Measurements from ENCODE around the gene PRSS27. TPM values are rescaled to one million over a fixed set of nuclear protein-coding genes. Genes with fewer than 3 reads are reported as not detected.

PRSS27 gene
- total and polyA plus RNA-seq, 2 donors (not counting 1 experiment from before 2014, with no cell fraction given), result 2.1 to 2.4 TPM

DNA sequence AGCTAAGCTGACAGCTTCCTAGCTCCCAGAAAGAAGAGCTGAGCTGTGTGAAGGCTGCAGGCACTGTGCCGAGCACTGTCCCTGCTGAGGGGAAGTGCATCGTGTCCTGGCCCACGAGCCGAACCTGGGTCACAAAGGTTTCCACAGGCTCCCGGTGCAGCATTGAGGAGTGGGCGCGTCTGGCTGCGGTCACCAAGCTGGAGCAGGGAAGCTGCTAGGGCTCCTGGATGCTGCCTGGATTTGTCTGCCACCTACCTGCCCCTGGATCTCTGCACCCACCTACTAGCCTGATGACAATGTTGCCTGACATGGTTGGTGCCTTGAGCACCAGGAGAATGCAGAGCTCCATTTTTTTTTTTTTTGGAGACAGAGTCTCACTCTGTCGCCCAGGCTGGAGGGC is 25.9 kb upstream of the PRSS27 start:
- H2AFZ ChIP-seq (ENCODE audit: insufficient read depth, low read depth, low read length, poor library complexity, severe bottlenecking), result no peak overlapping the region
- Mint-ChIP-seq H3K9me3 (ENCODE audit: insufficient read depth) (no peaks in the 10 kb centered on the region), H3K4me3 (no peak overlapping the region), H3K27ac (no peak overlapping the region), H3K27me3 (no peaks in the 10 kb centered on the region), H3K4me1 (peaks cover 3% of the 10 kb centered on the region)
- no peak overlapping the region for H3K4me3 ChIP-seq (ENCODE audit: control extremely low read depth in 1 of 5, extremely low read depth in 1 of 5, insufficient read depth in 1 of 5, low read depth in 2 of 5, low read length in 4 of 5)
- no peaks in the 10 kb centered on the region for H3K4me1 ChIP-seq (ENCODE audit: control insufficient read depth in 2 of 2, insufficient read depth in 2 of 2, low read length in 2 of 2)
- ATAC-seq (ENCODE audit: low read depth) (no peak), DNase-seq (no peak)
- POLR2A ChIA-PET, result interaction anchor here (0.7 to 1.1 kb wide), 2 partner anchors 136 to 754 kb away, joined by 5 to 6 read pairs; no protein-coding TSS in a partner anchor
- no peak overlapping the region for H3K27ac ChIP-seq (ENCODE audit: low read length in 2 of 2)
- no peaks in the 10 kb centered on the region for H3K27me3 ChIP-seq (replicated peaks in 1 of 4; ENCODE audit: control extremely low read depth in 1 of 4, control insufficient read depth in 3 of 4, insufficient read depth in 4 of 4, low read length in 3 of 4)
- intact Hi-C loops (cut with micrococcal nuclease), result no loop called here
- no peak overlapping the region for H3K4me2 ChIP-seq (replicated peaks; ENCODE audit: low read depth, low read length, poor library complexity, severe bottlenecking)
- no peak overlapping the region for H3K9ac ChIP-seq (ENCODE audit: low read length)
- no peaks in the 10 kb centered on the region for H3K9me3 ChIP-seq (ENCODE audit: control extremely low read depth in 1 of 3, control insufficient read depth in 2 of 3, insufficient read depth in 1 of 3, low read length in 2 of 3)
- H3K79me2 ChIP-seq (ENCODE audit: control insufficient read depth, insufficient read depth, low read length), result peaks cover 16% of the 10 kb centered on the region
- 92% methylated on average over 8 of the region's 9 CpGs for WGBS (ENCODE audit: insufficient coverage)
- TF ChIP-seq CTCF (IDR thresholded peaks at IDR 0.05) (no peak), EZH2 (IDR thresholded peaks at IDR 0.05; ENCODE audit: borderline replicate concordance, insufficient read depth, low read depth, low read length, poor library complexity, severe bottlenecking) (no peak)
- no peaks in the 10 kb centered on the region for H4K20me1 ChIP-seq (ENCODE audit: control insufficient read depth, insufficient read depth, low read length, poor library complexity, severe bottlenecking)
- CTCF ChIA-PET, result no interaction called here
- H3K36me3 ChIP-seq (replicated peaks in 1 of 2; ENCODE audit: control extremely low read depth in 1 of 2, control insufficient read depth in 1 of 2, extremely low read depth in 1 of 2, insufficient read depth in 2 of 2, low read length in 1 of 2), result no peaks in the 10 kb centered on the region

DNA sequence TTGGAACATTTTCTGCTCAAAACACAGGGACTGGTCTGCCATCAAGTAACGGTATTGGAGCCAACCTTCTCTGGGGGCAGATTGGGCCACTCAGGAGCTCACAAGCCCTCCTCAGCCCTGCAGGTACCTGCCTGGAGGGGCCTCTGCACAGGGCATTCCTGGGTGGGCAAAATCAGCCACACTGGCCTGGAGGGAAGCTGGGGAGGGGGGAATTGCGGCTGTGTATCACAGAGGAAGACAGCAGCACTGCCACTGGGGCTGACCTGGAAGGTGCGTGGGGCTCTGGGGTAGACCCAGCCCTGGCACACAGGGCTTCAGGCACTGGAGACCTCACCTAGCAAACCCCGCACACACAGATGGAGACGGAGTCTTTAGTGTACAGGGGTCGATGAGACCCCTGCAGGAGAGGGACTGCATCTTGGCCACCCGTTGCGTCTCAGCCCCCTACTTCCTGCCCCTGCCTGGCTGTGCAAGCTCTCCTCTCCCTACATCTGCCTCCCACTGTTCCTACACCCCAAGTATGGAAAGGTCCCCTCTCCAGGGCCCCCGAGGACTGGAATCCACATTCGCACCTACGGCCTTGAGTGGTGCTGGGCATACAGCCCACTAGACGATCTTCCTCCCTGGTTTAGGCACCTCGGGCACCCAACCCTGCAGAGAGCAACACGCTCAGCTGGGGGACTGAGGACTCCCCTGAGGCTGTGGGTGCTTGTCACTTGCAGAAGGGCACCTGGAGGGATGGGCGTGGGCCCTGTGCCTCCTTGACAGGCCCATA is 25.3 kb upstream of the PRSS27 start:
- no peak overlapping the region for H3K9ac ChIP-seq (ENCODE audit: low read length)
- CTCF ChIA-PET, result no interaction called here

More for the DNA sequence above, 25.3 kb upstream of the PRSS27 start:
- no peaks in the 10 kb centered on the region for H3K4me1 ChIP-seq (ENCODE audit: control insufficient read depth in 2 of 2, insufficient read depth in 2 of 2, low read length in 2 of 2)
- POLR2A ChIA-PET, result no interaction called here
- no peak overlapping the region for H3K27ac ChIP-seq (ENCODE audit: low read length in 2 of 2)
- WGBS (ENCODE audit: insufficient coverage), result 94% methylated on average over 10 of the region's 15 CpGs
- Mint-ChIP-seq H3K9me3 (ENCODE audit: insufficient read depth) (no peaks in the 10 kb centered on the region), H3K4me1 (no peaks in the 10 kb centered on the region), H3K27me3 (no peaks in the 10 kb centered on the region), H3K4me3 (no peak overlapping the region), H3K27ac (no peak overlapping the region)
- H3K4me3 ChIP-seq (ENCODE audit: control extremely low read depth in 1 of 5, extremely low read depth in 1 of 5, insufficient read depth in 1 of 5, low read depth in 2 of 5, low read length in 4 of 5), result no peak overlapping the region
- H3K27me3 ChIP-seq (replicated peaks in 1 of 4; ENCODE audit: control extremely low read depth in 1 of 4, control insufficient read depth in 3 of 4, insufficient read depth in 4 of 4, low read length in 3 of 4), result no peaks in the 10 kb centered on the region
- intact Hi-C loops (cut with micrococcal nuclease), result no loop called here
- H4K20me1 ChIP-seq (ENCODE audit: control insufficient read depth, insufficient read depth, low read length, poor library complexity, severe bottlenecking), result no peaks in the 10 kb centered on the region
- peaks cover 16% of the 10 kb centered on the region for H3K79me2 ChIP-seq (ENCODE audit: control insufficient read depth, insufficient read depth, low read length)
- no peaks in the 10 kb centered on the region for H3K36me3 ChIP-seq (replicated peaks in 1 of 2; ENCODE audit: control extremely low read depth in 1 of 2, control insufficient read depth in 1 of 2, extremely low read depth in 1 of 2, insufficient read depth in 2 of 2, low read length in 1 of 2)
- ATAC-seq (ENCODE audit: low read depth) (no peak), DNase-seq (no peak)
- no peak overlapping the region for H2AFZ ChIP-seq (ENCODE audit: insufficient read depth, low read depth, low read length, poor library complexity, severe bottlenecking)
- TF ChIP-seq EZH2 (IDR thresholded peaks at IDR 0.05; ENCODE audit: borderline replicate concordance, insufficient read depth, low read depth, low read length, poor library complexity, severe bottlenecking) (no peak), CTCF (IDR thresholded peaks at IDR 0.05) (no peak)
- H3K4me2 ChIP-seq (replicated peaks; ENCODE audit: low read depth, low read length, poor library complexity, severe bottlenecking), result no peak overlapping the region
- no peaks in the 10 kb centered on the region for H3K9me3 ChIP-seq (ENCODE audit: control extremely low read depth in 1 of 3, control insufficient read depth in 2 of 3, insufficient read depth in 1 of 3, low read length in 2 of 3)

Measured in B cell (primary cell).